ENCODE measurements around the gene PANK4. TPM values are rescaled to one million over a fixed set of nuclear protein-coding genes. Genes with fewer than 3 reads are reported as not detected.

PANK4 gene
- total and polyA plus RNA-seq, 3 donors from 2014 or later = 23.2 to 84.7 (median 65.9) TPM

DNA sequence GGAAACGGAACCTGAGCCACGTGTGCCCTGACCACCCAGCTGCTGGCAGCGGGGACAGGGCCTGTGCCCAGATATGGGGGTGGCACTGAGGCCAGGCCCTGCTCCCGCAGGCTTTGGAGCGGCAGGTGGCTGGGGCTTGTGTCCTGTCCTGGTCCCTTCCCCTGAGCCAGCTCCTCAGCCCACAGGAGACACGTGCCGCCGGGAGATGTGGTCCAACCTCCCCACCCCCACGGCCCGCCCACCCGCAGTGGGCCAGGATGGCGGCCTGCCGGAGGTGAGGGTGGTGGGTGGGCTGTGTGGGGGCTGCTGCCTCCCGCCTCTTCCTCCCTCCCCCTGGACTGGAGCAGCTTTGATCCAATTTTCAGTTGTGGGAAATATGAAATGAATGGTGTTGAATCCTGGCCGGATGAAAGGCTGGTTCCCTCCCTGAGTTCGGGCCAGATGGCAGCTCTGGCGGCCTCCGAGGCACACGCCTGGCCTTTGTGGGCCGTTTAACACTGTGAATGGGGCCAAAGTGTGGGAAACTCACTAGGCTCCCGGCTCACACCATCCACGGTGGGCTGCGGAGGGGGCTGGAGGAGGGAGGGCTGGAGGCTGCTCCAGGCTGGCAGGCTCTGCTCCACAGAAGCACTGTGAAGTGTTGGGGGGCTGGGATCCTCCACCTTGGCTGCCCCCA lies 6.2 kb upstream of the PANK4 start:
- Histone ChIP-seq H3K4me3 (no peak overlapping the region), H3K9me3 (no peaks in the 10 kb centered on the region), H3K36me3 (ENCODE audit: low read depth, missing control alignments) (no peaks in the 10 kb centered on the region), H3K27ac (no peak overlapping the region), H3K27me3 (no peaks in the 10 kb centered on the region), H3K4me1 (peaks cover 24% of the 10 kb centered on the region)
- DNase-seq = no peak
- 75 to 84% methylated on average over 5 to 20 of the region's 23 CpGs for WGBS, 2 donors
- TF ChIP-seq POLR2A (IDR thresholded peaks at IDR 0.05) = no peak
- TF ChIP-seq, protein P1, sequence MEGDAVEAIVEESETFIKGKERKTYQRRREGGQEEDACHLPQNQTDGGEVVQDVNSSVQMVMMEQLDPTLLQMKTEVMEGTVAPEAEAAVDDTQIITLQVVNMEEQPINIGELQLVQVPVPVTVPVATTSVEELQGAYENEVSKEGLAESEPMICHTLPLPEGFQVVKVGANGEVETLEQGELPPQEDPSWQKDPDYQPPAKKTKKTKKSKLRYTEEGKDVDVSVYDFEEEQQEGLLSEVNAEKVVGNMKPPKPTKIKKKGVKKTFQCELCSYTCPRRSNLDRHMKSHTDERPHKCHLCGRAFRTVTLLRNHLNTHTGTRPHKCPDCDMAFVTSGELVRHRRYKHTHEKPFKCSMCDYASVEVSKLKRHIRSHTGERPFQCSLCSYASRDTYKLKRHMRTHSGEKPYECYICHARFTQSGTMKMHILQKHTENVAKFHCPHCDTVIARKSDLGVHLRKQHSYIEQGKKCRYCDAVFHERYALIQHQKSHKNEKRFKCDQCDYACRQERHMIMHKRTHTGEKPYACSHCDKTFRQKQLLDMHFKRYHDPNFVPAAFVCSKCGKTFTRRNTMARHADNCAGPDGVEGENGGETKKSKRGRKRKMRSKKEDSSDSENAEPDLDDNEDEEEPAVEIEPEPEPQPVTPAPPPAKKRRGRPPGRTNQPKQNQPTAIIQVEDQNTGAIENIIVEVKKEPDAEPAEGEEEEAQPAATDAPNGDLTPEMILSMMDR (IDR thresholded peaks at IDR 0.05) = no peak
- intact Hi-C loops (cut with DNase I; ENCODE audit: low total_unique reads) = loop anchor here (5.0 kb wide), 1 partner anchor 115 kb away; no protein-coding TSS in a partner anchor

DNA sequence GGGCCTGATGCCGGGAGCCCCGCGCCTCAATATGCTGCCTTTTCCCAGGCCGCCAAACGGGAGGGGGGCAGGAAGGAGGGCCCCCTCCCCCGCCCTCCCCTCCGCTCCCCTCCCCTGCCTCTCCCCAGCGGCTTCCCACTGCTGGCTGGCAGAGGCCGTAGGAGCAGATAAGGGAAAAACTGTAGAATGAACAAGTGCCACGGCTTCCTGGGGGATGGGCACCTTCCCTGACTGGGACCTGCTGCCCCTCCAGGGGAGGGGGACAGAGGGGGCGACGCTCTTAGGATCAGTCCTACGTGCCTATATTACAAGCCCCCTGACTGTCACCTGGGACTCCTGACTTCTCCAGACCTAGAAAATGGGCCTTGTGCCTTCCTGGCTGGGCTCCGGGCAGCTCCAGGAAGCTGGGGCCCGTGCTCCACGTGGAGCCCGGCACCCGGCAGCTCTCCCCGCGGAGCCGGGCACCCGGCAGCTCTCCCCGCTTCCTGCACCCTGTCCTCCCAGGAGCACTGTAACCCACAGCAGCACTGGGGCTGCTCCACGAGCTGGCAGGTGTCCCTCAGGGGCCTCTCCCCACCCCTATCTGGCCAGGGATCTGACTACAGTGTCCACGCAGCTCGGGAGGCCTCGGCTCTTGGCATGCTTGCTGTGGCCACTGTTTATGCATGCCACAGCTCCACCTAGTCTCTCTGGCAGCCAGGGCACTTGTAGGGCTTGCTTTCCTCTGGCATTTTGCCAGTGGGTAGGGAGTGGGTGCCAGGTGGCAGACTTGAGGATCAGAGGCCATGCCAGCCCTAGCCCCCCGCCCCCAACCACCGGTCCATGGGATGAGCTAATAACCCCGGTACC lies 4.3 kb upstream of the PANK4 start:
- TF ChIP-seq, protein P1 (IDR thresholded peaks at IDR 0.05) = no peak
- no peak for TF ChIP-seq POLR2A (IDR thresholded peaks at IDR 0.05)
- Histone ChIP-seq H3K27ac (no peak overlapping the region), H3K36me3 (ENCODE audit: low read depth, missing control alignments) (no peaks in the 10 kb centered on the region), H3K27me3 (no peaks in the 10 kb centered on the region), H3K4me1 (peaks cover 36% of the 10 kb centered on the region), H3K4me3 (no peak overlapping the region), H3K9me3 (no peaks in the 10 kb centered on the region)
- DNase-seq = no peak
- intact Hi-C loops (cut with DNase I; ENCODE audit: low total_unique reads) = loop anchor here (5.0 kb wide), 1 partner anchor 113 kb away; no protein-coding TSS in a partner anchor
- WGBS, 2 donors = 0 to 22% methylated on average over 4 to 24 of the region's 30 CpGs

DNA sequence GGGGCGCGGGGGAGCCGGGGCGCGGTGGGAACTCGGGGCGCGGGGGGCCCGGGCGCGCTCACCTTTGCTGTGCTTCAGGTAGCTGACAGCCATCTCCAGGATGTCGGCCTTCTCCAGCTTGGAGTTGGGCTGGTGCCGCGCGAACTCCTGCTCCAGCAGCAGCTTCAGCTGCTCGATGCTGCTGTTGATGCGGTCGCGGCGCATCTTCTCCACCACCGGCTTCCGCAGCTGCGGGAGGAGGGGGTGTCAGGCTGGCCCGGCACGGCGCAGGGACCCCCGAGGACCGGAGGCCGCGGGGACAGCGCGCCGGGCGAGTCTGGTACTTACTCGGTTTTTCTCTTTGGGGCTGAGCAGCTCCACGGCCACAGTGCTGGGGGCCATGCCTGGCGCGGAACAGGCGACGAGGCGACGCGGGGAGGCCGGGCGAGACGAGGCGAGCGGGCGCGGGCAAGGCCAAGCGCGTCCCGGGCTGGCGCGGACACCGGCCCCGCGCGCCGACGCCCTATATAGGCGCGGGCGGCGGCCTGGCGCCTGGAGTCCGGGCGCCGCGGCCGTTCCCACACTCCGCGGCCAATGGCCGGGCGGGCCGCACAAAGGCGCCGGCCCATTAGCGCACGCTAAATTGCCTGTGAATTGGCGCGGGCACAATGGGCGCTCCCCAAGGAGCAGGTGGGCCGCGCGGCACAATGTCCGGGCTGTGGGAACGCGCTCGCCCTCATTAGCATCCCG lies 3.6 kb upstream of the PANK4 start, which contains the start of gene HES5:
TSS of gene HES5 (minus strand) at position 480 of the 729 bp plus-strand sequence. CDS start at position 381, 99 bp downstream.
- TF ChIP-seq, protein P1 (IDR thresholded peaks at IDR 0.05) = no peak
- no peak for TF ChIP-seq POLR2A (IDR thresholded peaks at IDR 0.05)
- Histone ChIP-seq H3K27me3 (no peaks in the 10 kb centered on the region), H3K36me3 (ENCODE audit: low read depth, missing control alignments) (no peaks in the 10 kb centered on the region), H3K27ac (no peak within 1 kb of the TSS), H3K4me1 (peaks cover 41% of the 10 kb centered on the region), H3K9me3 (no peaks in the 10 kb centered on the region), H3K4me3 (peak within 1 kb of the TSS in 1 of 2 donors; percentile 12)
- 5% methylated on average over 62 of the region's 91 CpGs; no CpG with 5 or more reads in 1 of the 2 donors for WGBS, 2 donors
- intact Hi-C loops (cut with DNase I; ENCODE audit: low total_unique reads) = loop anchor here (5.0 kb wide), 1 partner anchor 113 kb away; no protein-coding TSS in a partner anchor
- DNase-seq = no peak

DNA sequence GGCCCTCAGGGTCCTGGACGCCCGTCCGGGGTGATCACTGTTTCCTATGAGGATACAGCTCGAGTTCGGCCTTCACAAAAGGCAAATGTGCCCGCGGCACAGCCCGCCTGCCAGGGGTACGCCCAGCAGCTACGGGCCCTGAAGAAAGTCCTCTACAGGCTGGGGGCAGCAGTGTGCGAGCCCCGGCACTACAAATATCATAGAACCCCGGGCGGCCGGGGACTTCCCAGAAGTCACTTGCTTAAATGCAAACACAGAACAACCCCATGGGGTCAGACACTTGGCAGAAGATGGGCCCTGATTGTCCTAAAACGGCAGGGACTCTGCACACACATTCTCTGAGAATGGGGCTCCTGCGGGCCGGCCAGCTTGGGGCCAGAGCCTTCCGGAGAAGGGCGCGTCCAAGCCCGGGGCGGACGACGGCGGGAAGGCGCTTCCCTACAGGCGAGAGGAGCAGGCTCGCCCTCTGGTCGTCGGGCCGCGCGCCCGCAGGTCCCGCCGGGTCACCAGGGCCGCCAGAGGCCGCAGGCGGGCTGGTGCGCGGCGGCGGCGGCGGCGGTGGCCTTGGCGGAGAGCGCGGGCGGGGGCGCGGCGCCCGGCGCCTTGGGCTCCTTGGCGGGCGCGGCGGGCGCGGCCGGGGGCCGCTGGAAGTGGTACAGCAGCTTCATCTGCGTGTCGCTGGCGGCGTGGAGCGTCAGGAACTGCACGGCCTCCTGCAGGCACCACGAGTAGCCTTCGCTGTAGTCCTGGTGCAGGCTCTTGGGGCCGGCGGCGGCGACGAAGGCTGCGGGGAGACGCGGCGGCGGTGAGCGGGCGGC lies 2.8 kb upstream of the PANK4 start:
- Histone ChIP-seq H3K4me1 (peaks cover 48% of the 10 kb centered on the region), H3K36me3 (ENCODE audit: low read depth, missing control alignments) (no peaks in the 10 kb centered on the region), H3K9me3 (no peaks in the 10 kb centered on the region), H3K27ac (no peak overlapping the region), H3K4me3 (peak overlapping the region in 1 of 2 donors; percentile 12), H3K27me3 (no peaks in the 10 kb centered on the region)
- peak; percentile 38 for DNase-seq
- intact Hi-C loops (cut with DNase I; ENCODE audit: low total_unique reads) = no loop called here
- no peak for TF ChIP-seq POLR2A (IDR thresholded peaks at IDR 0.05)
- TF ChIP-seq, protein P1 (IDR thresholded peaks at IDR 0.05) = no peak
- WGBS, 2 donors = 8 to 14% methylated on average over 19 to 57 of the region's 84 CpGs

Measured in testis (tissue), 3 donors.